Motor neuron (in vitro differentiated cells): Measurements from ENCODE around the gene SGK2. TPM values are rescaled to one million over a fixed set of nuclear protein-coding genes. Genes with fewer than 3 reads are reported as not detected.
A peak's percentile ranks its signal among the peaks of the same experiment; 100 is the strongest.

Experiments used
- ATAC-seq, 8 experiments: fragments of 200-7000 bp; cut with Tn5 transposase; replicated peaks in 6 of 8; 2 replicates each; pipeline ENCODE4 v1.8.0; 2021; ENCODE audit warnings: mild to moderate bottlenecking in 8 of 8, moderate library complexity in 8 of 8
- H3K27ac ChIP-seq, 2 donors: fragments of 250-450 bp; sonication (Bioruptor Pico); 2 replicates each; pipeline ENCODE4 v1.9.0; 2021; ENCODE audit warnings: antibody characterized with exemption in 2 of 2, mild to moderate bottlenecking in 2 of 2, moderate library complexity in 1 of 2
- H3K4me1 ChIP-seq, 2 donors: fragments of 250-450 bp; sonication (Bioruptor Pico); replicated peaks in 1 of 2; 2 replicates each; pipeline ENCODE4 v1.6.1; 2021; ENCODE audit warnings: antibody characterized with exemption in 2 of 2, mild to moderate bottlenecking in 2 of 2, moderate library complexity in 1 of 2
- H3K4me3 ChIP-seq, 5 donors: fragments of 250-450 bp; sonication (Bioruptor Pico); 2 replicates each; pipeline ENCODE4 v1.9.0; 2021; ENCODE audit warnings: antibody characterized with exemption in 5 of 5, mild to moderate bottlenecking in 5 of 5, moderate library complexity in 4 of 5
- WGBS, 10 experiments: fragments of 450-650 bp; shearing (Covaris generic); methylation state at CpG; one replicate each; pipeline ENCODE4 v1.0.0; 2022; 5-methylcytosine and 5-hydroxymethylcytosine counted together
- in situ Hi-C, 9 experiments: fragments of 400-800 bp; cut with MboI; loops; one replicate each; pipeline ENCODE4 v1.15.0; 2021; ENCODE audit warnings: low sequenced_read_pairs in 9 of 9, low pct_unique_long_range_greater_than_20kb in 2 of 9; ENCODE audit not compliant: unreplicated experiment in 9 of 9
- total RNA-seq, 8 experiments: library from RNA; unstranded; fragments of 300-600 nt; gene quantifications; 2 replicates each; pipeline versions ENCODE4 v1.2.3 to v1.2.4, GENCODE V29; 2022

SGK2 gene
- total RNA-seq: 1 to 10 TPM in 3 of 8 experiments, under 1 TPM in 4, not detected in 1; 0.33 to 2.1 (median 0.98) TPM

DNA sequence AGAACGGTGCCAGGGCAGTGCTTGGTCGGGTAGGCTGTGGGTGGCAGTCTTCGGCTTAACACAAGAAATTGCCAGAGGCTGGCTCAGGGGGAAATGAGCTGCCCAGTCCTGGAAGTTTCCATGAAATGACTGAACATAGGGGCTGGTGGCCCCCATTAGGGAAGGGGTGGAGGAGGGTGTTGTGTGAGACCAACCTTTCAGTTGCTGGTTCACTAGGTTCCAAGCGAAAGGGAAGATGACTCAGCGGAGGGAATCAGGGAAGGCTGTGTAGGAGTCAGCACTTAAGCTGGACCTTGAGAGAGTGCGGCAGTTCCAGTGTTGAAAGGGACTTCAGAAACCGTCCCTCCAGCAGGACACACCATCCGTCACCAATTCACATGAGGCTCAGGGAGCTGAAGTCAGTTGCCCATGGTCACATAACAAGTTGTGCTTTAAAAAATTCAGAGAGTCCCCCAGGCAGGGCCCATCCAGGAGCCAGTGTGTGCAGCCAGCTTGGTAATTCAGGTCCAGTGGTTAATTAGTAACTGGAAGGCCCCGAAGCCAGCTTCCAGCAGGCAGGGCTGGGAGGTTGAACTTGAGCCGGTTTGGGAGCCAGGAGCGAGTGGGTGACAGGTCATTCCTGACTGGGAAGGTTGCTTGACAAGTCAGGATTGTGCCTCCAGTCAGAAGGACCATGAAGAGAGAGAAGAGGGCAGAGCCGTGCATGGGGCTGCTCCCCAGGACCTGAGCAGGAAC lies at the start of gene SGK2:
Gene SGK2, plus strand, starts transcription at position 616 of the 735 bp plus-strand sequence. CDS start 7,469 bp downstream, outside the sequence.
- 39 to 100% (median 50%) methylated on average over 1 to 9 of the region's 12 CpGs; no CpG with 5 or more reads in 3 of the 10 experiments for WGBS, 10 experiments
- in situ Hi-C loops: no loop called here
- H3K4me3 ChIP-seq: no peak within 1 kb of the TSS
- peak in 5 of 8 experiments; percentile 70 to 93 (median 82) for ATAC-seq
- peaks cover 0 to 6% of the 10 kb centered on the region in 2 donors for H3K4me1 ChIP-seq
- H3K27ac ChIP-seq: no peak within 1 kb of the TSS

DNA sequence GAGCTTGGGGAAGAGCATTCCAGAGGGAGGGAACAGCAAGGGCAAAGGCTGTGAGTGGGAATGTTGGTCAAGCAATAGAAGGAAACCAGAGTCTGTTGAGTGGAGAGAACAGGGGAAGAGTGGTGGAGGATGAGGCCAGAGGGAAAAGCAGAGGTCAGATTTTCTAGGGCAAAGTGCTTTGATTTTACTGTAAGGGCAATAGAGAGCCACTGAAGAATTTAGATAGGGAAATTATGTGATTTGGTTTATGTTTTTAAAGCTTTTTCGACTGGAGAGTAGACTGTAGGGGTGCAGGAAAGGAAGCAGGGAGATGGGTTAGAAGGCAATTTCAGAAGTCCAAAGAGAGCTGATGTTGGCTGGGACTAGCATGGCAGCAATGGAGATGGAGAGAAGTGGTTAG lies 46.9 kb upstream of the SGK2 start:
- H3K4me3 ChIP-seq: no peak overlapping the region
- H3K4me1 ChIP-seq: peaks cover 0 to 4% of the 10 kb centered on the region in 2 donors
- 33 to 100% (median 60%) methylated on average over 1 of the region's 1 CpG; no CpG with 5 or more reads in 3 of the 10 experiments for WGBS, 10 experiments
- in situ Hi-C loops: no loop called here
- no peak overlapping the region for H3K27ac ChIP-seq
- ATAC-seq: no peak

DNA sequence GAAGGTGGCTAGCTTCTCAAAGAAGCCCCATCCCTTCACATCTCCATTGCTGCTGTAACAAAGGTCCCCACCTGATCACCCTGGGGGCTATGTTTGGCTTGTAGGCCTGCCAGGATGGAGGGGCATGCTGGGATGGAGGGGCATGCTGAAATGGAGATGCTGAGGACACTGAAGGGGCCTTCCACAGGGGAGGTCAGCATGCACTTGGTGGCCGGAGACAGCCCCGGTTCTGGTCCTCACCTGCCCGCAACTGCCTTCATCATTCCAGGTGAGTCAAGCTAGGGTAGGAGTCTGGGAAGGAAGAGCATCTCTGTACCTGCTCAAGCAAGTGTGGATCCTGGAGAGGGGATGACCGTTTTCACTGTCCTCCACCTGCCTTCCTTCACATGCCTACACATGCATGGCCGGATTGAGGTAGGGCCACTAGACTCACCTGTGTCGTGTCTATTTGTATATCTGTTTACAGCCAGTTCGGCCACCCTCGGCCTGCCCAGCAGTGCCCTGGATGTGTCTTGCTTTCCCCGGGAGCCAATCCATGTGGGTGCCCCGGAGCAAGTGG lies 45.4 kb upstream of the SGK2 start:
- peak overlapping the region; percentile 45 to 70 (median 48) for H3K4me3 ChIP-seq
- peaks cover 0 to 4% of the 10 kb centered on the region in 2 donors for H3K4me1 ChIP-seq
- peak overlapping the region; percentile 35 to 67 for H3K27ac ChIP-seq
- no peak for ATAC-seq
- 41 to 66% (median 50%) methylated on average over 2 to 7 of the region's 10 CpGs; no CpG with 5 or more reads in 5 of the 10 experiments for WGBS, 10 experiments
- in situ Hi-C loops: no loop called here

DNA sequence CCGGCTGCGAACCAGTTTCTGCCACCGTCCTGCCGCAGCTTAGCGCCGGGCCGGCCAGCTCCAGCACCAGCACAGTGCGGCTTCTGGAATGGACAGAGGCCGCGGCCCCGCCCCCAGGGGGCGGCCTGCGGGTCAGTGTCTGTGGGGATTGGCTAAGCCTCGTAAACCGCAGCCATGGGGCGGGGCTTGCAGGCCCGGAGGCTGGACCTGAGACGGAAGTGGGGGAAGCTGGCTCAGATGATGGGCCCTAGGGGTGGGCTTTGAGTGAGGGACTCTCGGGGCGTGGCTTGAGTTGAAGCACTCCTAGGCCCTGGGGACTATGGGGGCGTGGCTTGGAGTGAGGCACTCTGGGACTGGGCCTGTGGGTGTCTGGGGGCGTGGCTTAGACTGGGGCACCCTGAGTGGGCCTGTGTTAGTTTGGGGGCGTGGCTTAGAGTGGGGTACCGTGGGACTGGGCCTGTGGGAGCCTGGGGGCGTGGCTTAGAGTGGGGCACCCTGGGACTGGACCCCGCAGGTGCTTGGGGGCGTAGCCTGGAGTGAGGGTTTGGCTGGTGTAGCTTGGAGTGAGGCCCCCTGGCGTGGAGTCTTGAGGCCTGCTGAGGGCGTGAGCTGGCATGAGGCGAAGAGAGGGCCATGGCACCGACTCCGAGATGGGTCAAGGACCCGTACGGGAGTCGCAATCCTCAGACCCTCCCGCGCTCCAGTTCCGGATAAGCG lies 44.7 kb upstream of the SGK2 start:
- 20 to 71% (median 52%) methylated on average over 1 to 9 of the region's 39 CpGs; no CpG with 5 or more reads in 7 of the 10 experiments for WGBS, 10 experiments
- peak overlapping the region; percentile 48 to 78 (median 50) for H3K4me3 ChIP-seq
- H3K27ac ChIP-seq: peak overlapping the region; percentile 73 to 89
- H3K4me1 ChIP-seq: peaks cover 0 to 4% of the 10 kb centered on the region in 2 donors
- ATAC-seq: peak; percentile 84 to 95 (median 89)
- in situ Hi-C loops: no loop called here

DNA sequence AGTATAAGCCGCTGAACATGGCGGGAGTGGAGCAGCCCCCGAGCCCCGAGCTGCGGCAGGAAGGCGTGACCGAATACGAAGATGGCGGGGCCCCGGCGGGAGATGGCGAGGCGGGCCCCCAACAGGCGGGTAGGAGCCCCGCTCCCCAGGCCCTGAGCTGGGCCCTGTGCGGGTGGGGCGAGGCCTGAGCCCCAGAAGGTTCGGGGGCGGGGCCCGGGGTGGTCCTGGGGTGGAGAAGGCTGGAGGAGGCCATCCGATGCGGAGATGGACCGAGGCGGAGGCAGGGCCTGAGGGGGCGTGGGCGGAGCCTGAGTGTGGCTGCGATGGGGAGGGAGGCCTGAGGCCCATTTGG lies 44.2 kb upstream of the SGK2 start:
- Histone ChIP-seq H3K4me3 (peak overlapping the region; percentile 47 to 78 (median 50)), H3K27ac (peak overlapping the region; percentile 73 to 89), H3K4me1 (peaks cover 0 to 4% of the 10 kb centered on the region in 2 donors)
- ATAC-seq: peak in 6 of 8 experiments; percentile 24 to 32 (median 28)
- WGBS, 10 experiments: 63% methylated on average over 7 of the region's 27 CpGs; no CpG with 5 or more reads in 9 of the 10 experiments
- in situ Hi-C loops: no loop called here

DNA sequence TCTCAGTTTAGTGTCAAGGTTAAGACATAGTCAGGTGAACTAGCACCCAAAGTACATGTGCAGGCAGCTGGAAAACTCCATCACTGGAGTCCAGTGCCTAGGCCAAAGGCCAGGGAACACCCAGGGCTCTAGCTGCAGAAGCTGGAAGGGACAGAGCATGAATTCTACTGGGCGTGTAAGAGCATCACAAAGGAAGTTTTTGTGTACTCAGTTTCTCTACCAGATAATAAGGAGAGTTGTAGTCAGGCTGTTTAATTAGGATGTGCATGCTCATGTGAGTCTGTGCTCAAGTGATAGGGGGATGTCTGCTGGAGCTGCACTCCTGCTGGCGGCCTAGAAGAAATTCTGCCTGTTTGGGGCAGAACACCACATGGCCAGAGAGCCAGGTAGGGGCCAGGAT lies 43.2 kb upstream of the SGK2 start:
- peak overlapping the region; percentile 47 to 78 (median 50) for H3K4me3 ChIP-seq
- no peak for ATAC-seq
- no peak overlapping the region for H3K27ac ChIP-seq
- H3K4me1 ChIP-seq: peaks cover 0 to 4% of the 10 kb centered on the region in 2 donors
- in situ Hi-C loops: no loop called here
- WGBS, 10 experiments: 34 to 100% (median 62%) methylated on average over 1 to 2 of the region's 2 CpGs; no CpG with 5 or more reads in 4 of the 10 experiments

DNA sequence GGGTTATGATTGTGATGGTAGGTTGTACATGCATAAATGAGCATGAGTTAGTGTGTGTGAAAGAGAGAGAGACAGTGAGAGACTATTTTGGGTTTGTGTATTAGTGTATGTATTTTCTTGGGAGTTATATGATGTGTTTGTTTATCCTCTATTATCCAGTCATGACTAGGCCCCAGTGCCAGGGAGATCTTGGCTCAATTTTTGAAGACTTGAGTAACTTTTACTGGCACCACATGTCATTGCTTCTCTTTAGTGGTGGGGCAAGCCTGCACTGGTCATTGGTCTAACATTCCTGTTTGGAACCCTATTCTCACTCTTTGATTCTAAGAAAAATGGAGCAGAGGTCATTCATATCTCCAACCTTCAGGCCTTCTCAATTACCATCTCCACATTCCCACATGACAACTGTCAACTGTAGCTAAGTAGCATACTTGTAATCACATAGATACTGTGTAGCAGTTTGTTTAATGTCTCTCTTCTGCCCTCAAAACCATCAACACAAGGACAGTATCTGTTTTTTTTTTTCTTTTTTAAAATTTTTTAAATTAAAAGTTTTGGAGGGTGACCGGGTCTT lies 42.5 kb upstream of the SGK2 start:
- 25 to 100% (median 86%) methylated on average over 1 of the region's 1 CpG; no CpG with 5 or more reads in 5 of the 10 experiments for WGBS, 10 experiments
- in situ Hi-C loops: no loop called here
- H3K4me1 ChIP-seq: peaks cover 0 to 4% of the 10 kb centered on the region in 2 donors
- ATAC-seq: no peak
- H3K4me3 ChIP-seq: no peak overlapping the region
- H3K27ac ChIP-seq: no peak overlapping the region

DNA sequence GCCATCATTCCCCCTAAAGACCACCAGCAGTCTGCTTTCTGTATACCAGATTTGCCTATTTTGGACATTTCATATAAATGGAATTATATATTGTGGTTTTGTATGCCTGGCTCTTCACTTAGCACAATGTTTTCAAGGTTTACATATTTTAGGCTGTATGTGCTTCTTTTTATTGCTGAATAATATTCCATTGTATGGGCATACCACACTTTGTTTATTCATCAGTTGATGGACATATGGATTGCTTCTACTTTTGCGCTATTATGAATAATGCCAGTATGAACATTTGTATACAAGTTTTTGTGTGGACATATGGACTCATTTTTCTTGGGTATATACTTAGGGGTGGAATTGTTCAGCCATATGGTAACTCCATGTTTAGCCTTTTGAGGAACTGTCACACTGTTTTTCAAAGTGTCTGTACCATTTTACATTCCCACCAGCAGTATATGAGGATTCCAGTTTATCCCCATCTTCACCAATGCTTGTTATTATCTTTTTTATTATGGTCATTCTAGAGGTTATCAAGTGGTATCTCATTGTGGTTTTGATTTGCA lies 38.7 kb upstream of the SGK2 start:
- WGBS, 10 experiments: 80 to 100% (median 100%) methylated on average over 1 of the region's 1 CpG; no CpG with 5 or more reads in 3 of the 10 experiments
- peaks cover 0 to 4% of the 10 kb centered on the region in 2 donors for H3K4me1 ChIP-seq
- H3K27ac ChIP-seq: no peak overlapping the region
- in situ Hi-C loops: no loop called here
- H3K4me3 ChIP-seq: no peak overlapping the region
- ATAC-seq: no peak

DNA sequence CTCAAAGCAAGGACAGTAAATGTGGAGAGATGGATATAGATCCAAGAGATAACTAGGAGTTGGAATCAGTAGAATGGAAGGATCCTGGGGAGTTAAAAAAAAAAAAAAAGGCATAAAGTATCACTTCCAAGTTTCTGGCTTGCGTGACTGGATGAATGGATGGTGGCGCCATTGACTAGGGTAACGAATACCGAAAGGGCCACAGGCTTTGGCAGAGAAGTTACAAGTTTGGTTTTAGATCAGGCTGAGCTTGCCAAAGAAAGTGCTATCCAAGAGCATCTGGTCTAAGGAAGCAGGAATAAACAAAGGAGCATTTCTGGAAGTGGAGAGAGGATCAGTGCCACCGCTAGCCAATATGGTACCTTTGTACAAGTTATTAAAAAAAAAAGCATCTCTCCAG lies 33.8 kb upstream of the SGK2 start:
- no peak overlapping the region for H3K4me3 ChIP-seq
- ATAC-seq: no peak
- in situ Hi-C loops: loop anchor here in 4 of 9 experiments (25.0 kb wide), 1 partner anchor 562 kb away; no protein-coding TSS in a partner anchor
- WGBS, 10 experiments: 4 to 98% (median 78%) methylated on average over 1 to 5 of the region's 5 CpGs; no CpG with 5 or more reads in 1 of the 10 experiments
- H3K27ac ChIP-seq: no peak overlapping the region
- H3K4me1 ChIP-seq: no peaks in the 10 kb centered on the region

DNA sequence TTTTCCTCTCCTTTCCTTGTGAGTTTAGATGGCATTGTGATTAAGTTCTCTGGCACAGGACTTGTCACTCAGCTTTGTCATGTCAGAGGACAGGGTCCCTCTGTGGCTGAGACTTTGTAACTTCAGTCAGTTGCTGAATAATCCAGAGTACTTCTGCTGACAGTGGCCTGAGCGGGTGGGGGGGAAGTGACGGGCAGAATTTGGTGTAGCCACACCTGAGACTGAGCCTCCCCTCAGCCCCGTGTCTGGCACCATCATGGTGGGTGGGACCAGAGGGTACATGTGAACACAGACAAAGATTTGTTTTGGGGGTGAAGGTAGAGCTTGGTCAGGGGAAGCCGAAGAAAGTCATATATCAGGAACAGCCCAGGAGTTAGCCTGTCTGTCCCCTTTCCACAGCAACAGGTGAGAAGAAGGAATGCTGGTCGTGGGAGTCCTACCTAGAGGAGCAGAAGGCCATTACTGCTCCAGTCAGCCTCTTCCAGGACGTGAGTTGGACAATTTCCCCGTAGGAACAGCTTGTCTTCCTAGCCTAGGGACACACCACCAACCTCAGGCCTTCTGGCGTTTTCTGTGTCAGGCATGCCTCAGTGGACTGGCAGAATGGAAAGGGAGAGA lies 30.5 kb upstream of the SGK2 start:
- in situ Hi-C loops: loop anchor here in 4 of 9 experiments (25.0 kb wide), 1 partner anchor 559 kb away; no protein-coding TSS in a partner anchor

DNA sequence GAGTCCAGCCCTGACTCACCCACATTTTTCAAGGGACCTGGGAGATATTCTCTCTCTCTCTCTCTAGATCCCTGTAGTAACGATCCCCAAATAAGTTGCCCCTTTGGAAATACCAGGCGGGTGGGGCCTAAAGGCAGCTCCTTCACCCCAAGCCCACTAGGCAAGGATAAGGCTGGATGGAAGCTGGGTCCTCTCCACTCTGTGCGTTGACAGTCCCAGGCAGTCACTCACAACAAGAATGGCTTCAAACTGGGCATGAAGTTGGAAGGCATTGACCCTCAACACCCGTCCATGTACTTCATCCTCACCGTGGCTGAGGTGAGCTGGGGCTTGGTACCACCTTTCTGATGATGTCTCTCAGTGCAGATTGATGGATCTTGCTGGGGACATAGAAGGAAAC lies 29.8 kb upstream of the SGK2 start:
- no peak for ATAC-seq
- Histone ChIP-seq H3K4me3 (no peak overlapping the region), H3K4me1 (no peaks in the 10 kb centered on the region), H3K27ac (no peak overlapping the region)
- WGBS, 10 experiments: 30 to 100% (median 71%) methylated on average over 1 to 5 of the region's 5 CpGs; no CpG with 5 or more reads in 4 of the 10 experiments
- in situ Hi-C loops: loop anchor here in 4 of 9 experiments (25.0 kb wide), 1 partner anchor 558 kb away; no protein-coding TSS in a partner anchor

More for the DNA sequence above, 30.5 kb upstream of the SGK2 start:
- WGBS, 10 experiments: 21 to 89% (median 65%) methylated on average over 2 to 5 of the region's 8 CpGs; no CpG with 5 or more reads in 5 of the 10 experiments
- Histone ChIP-seq H3K27ac (no peak overlapping the region), H3K4me1 (no peaks in the 10 kb centered on the region), H3K4me3 (no peak overlapping the region)
- ATAC-seq: no peak
